Activated effector memory CD4-positive, alpha-beta T cell treated with Interleukin-2 at 50 U/mL for 16 hours (primary cell): ENCODE results near the gene HOXD11.

Experiments
- DNase-seq: peaks from one replicate; pipeline ENCODE4 v3.0.0-alpha.2; 2020

Gene HOXD11

GRCh38 chr2:176151442-176152287 is 44.6 kb downstream of the HOXD11 start, which contains the start of gene HOXD4:
HOXD4 (plus strand) TSS chr2:176151550; CDS start chr2:176151634, 84 bp downstream.
- no peak for DNase-seq

- no peak for DNase-seq
Measured at GRCh38 chr2:176152350-176153181, 45.5 kb downstream of the HOXD11 start.

GRCh38 chr2:176154576-176155252 is 47.6 kb downstream of the HOXD11 start:
- DNase-seq = no peak

GRCh38 chr2:176155356-176156044 is 48.4 kb downstream of the HOXD11 start:
- DNase-seq = no peak

GRCh38 chr2:176156301-176156806 is 49.3 kb downstream of the HOXD11 start:
- no peak for DNase-seq

GRCh38 chr2:176156807-176157498 is 49.9 kb downstream of the HOXD11 start, which contains the start of gene HOXD3:
HOXD3 (plus strand) TSS chr2:176157307; CDS start chr2:176169115, 11,808 bp downstream.
- no peak for DNase-seq

GRCh38 chr2:176157499-176158185 is 50.6 kb downstream of the HOXD11 start:
- no peak for DNase-seq

- no peak for DNase-seq
Measured at GRCh38 chr2:176158186-176158591, 51.1 kb downstream of the HOXD11 start.

- no peak for DNase-seq
Measured at GRCh38 chr2:176158855-176159662, 52.0 kb downstream of the HOXD11 start.
